GM18519 (cell line): Measurements from ENCODE around the gene SCTR.

Experiments
- ATAC-seq: cut with Tn5 transposase; IDR thresholded peaks from one replicate; pipeline ENCODE4 v1.9.1; 2021; ENCODE audit warnings: mild to moderate bottlenecking, moderate library complexity; ENCODE audit not compliant: unreplicated experiment, low FRiP score

The SCTR gene

GRCh38 chr2:119488245-119489214 lies 35.8 kb downstream of the SCTR start:
- ATAC-seq = no peak

- ATAC-seq = no peak
Measured at GRCh38 chr2:119487434-119488244, 36.6 kb downstream of the SCTR start.

- ATAC-seq = no peak
Measured at GRCh38 chr2:119486886-119487285, 37.4 kb downstream of the SCTR start.

- ATAC-seq = no peak
Measured at GRCh38 chr2:119486196-119486827, 38.0 kb downstream of the SCTR start.

- no peak for ATAC-seq
Measured at GRCh38 chr2:119485336-119486110, 38.8 kb downstream of the SCTR start.

GRCh38 chr2:119484834-119485233 lies 39.4 kb downstream of the SCTR start:
- no peak for ATAC-seq

GRCh38 chr2:119483896-119484718 lies 40.2 kb downstream of the SCTR start:
- no peak for ATAC-seq

- ATAC-seq = no peak
Measured at GRCh38 chr2:119483395-119483753, 40.9 kb downstream of the SCTR start.

- no peak for ATAC-seq
Measured at GRCh38 chr2:119482481-119483394, 41.5 kb downstream of the SCTR start.

- no peak for ATAC-seq
Measured at GRCh38 chr2:119481501-119482455, 42.5 kb downstream of the SCTR start.

- no peak for ATAC-seq
Measured at GRCh38 chr2:119480718-119481142, 43.6 kb downstream of the SCTR start.

GRCh38 chr2:119480184-119480583 lies 44.1 kb downstream of the SCTR start:
- ATAC-seq = no peak

GRCh38 chr2:119478978-119479295 lies 45.3 kb downstream of the SCTR start:
- no peak for ATAC-seq

- ATAC-seq = no peak
Measured at GRCh38 chr2:119478188-119478977, 45.9 kb downstream of the SCTR start.

- no peak for ATAC-seq
Measured at GRCh38 chr2:119477113-119477505, 47.2 kb downstream of the SCTR start.

GRCh38 chr2:119476301-119477112 lies 47.8 kb downstream of the SCTR start:
- peak; percentile 56 for ATAC-seq
